Astrocyte (in vitro differentiated cells and primary cell): ENCODE measurements around the gene ARHGAP6. TPM values are rescaled to one million over a fixed set of nuclear protein-coding genes. Genes with fewer than 3 reads are reported as not detected.

Experiments
- DNase-seq: peaks from one replicate; pipeline ENCODE4 v3.0.0-alpha.2; 2010; ENCODE audit warnings: low read depth
- FAIRE-seq: peaks from 2 replicates; lab custom pipeline; 2011; peaks lifted over from hg19 to GRCh38; lab: Jason Lieb, UNC
- H2AFZ ChIP-seq: 2 replicates; pipeline ENCODE4 v1.6.0; 2012; ENCODE audit warnings: low read depth, low read length, inconsistent platforms
- H3K27ac ChIP-seq: 2 replicates; pipeline ENCODE4 v1.5.1; 2011; ENCODE audit warnings: low read depth, low read length, inconsistent platforms
- H3K27me3 ChIP-seq: 2 replicates; pipeline ENCODE4 v1.6.0; 2011; ENCODE audit warnings: low read length, inconsistent platforms; ENCODE audit not compliant: insufficient read depth
- H3K36me3 ChIP-seq: 2 replicates; pipeline ENCODE4 v1.5.1; 2011; ENCODE audit warnings: low read length, inconsistent platforms; ENCODE audit not compliant: insufficient read depth
- H3K4me1 ChIP-seq: 2 replicates; pipeline ENCODE4 v1.5.1; 2011; ENCODE audit warnings: low read length, inconsistent platforms; ENCODE audit not compliant: insufficient read depth
- H3K4me2 ChIP-seq: 2 replicates; pipeline ENCODE4 v1.6.0; 2012; ENCODE audit warnings: low read length, inconsistent platforms
- H3K4me3 ChIP-seq: 2 replicates; pipeline ENCODE4 v1.5.1; 2011; ENCODE audit warnings: low read depth, mild to moderate bottlenecking, low read length, inconsistent platforms; ENCODE audit not compliant: insufficient read depth
- H3K79me2 ChIP-seq: 2 replicates; pipeline ENCODE4 v1.6.0; 2012; ENCODE audit warnings: mild to moderate bottlenecking, low read length, inconsistent platforms; ENCODE audit not compliant: insufficient read depth
- H3K9ac ChIP-seq: 2 replicates; pipeline ENCODE4 v1.6.0; 2012; ENCODE audit warnings: mild to moderate bottlenecking, low read length, inconsistent platforms
- H3K9me3 ChIP-seq: 2 replicates; pipeline ENCODE4 v1.5.1; 2012; ENCODE audit warnings: low read depth, mild to moderate bottlenecking, low read length, inconsistent platforms; ENCODE audit not compliant: insufficient read depth
- H4K20me1 ChIP-seq: 2 replicates; pipeline ENCODE4 v1.6.0; 2012; ENCODE audit warnings: low read length, inconsistent platforms; ENCODE audit not compliant: insufficient read depth
- H3K27ac Mint-ChIP-seq: one replicate; pipeline ENCODE4 v1.8.0; 2021; ENCODE audit warnings: mild to moderate bottlenecking, mixed read lengths; ENCODE audit not compliant: unreplicated experiment
- H3K27me3 Mint-ChIP-seq: one replicate; pipeline ENCODE4 v1.8.0; 2021; ENCODE audit warnings: low read depth, mixed read lengths; ENCODE audit not compliant: unreplicated experiment
- H3K36me3 Mint-ChIP-seq: one replicate; pipeline ENCODE4 v1.8.0; 2021; ENCODE audit warnings: low read depth, mixed read lengths; ENCODE audit not compliant: unreplicated experiment
- H3K4me1 Mint-ChIP-seq: one replicate; pipeline ENCODE4 v1.8.0; 2021; ENCODE audit warnings: low read depth, mixed read lengths; ENCODE audit not compliant: unreplicated experiment
- H3K4me3 Mint-ChIP-seq: one replicate; pipeline ENCODE4 v1.8.0; 2021; ENCODE audit warnings: mild to moderate bottlenecking, moderate library complexity, mixed read lengths; ENCODE audit not compliant: unreplicated experiment
- H3K9me3 Mint-ChIP-seq: one replicate; pipeline ENCODE4 v1.8.0; 2021; ENCODE audit warnings: mild to moderate bottlenecking, mixed read lengths; ENCODE audit not compliant: unreplicated experiment
- CTCF ChIP-seq: IDR thresholded peaks from 2 replicates; pipeline ENCODE4 v1.5.1; 2011; ENCODE audit warnings: low read depth, mild to moderate bottlenecking, inconsistent platforms, low read length, moderate library complexity; ENCODE audit not compliant: insufficient read depth
- EZH2 ChIP-seq: IDR thresholded peaks from 2 replicates; pipeline ENCODE4 v1.6.1; 2012; ENCODE audit warnings: mild to moderate bottlenecking, low read length, inconsistent platforms; ENCODE audit not compliant: insufficient read depth
- total RNA-seq: library from RNA; stranded (reverse); gene quantifications from 2 replicates; pipeline ENCODE4 v1.2.1, GENCODE V29; 2021

Gene ARHGAP6
- total RNA-seq, 1 donor from 2014 or later: 0.30 TPM

- Mint-ChIP-seq H3K4me3 (no peak overlapping the region), H3K9me3 (no peaks in the 10 kb centered on the region), H3K4me1 (no peaks in the 10 kb centered on the region), H3K27me3 (peaks cover 5% of the 10 kb centered on the region), H3K36me3 (no peaks in the 10 kb centered on the region), H3K27ac (no peak overlapping the region)
- Histone ChIP-seq H3K9me3 (no peaks in the 10 kb centered on the region), H3K79me2 (no peaks in the 10 kb centered on the region), H3K36me3 (no peaks in the 10 kb centered on the region), H3K27ac (no peak overlapping the region), H3K4me3 (no peak overlapping the region), H3K4me2 (no peak overlapping the region), H3K4me1 (no peaks in the 10 kb centered on the region), H3K27me3 (no peaks in the 10 kb centered on the region), H4K20me1 (no peaks in the 10 kb centered on the region), H3K9ac (no peak overlapping the region), H2AFZ (no peak overlapping the region)
- FAIRE-seq (no peak), DNase-seq (no peak)
- TF ChIP-seq CTCF (no peak), EZH2 (no peak)
Observed at GRCh38 chrX:11535156-11535919, 130.4 kb downstream of the ARHGAP6 start.

GRCh38 chrX:11533199-11533651 lies 132.5 kb downstream of the ARHGAP6 start:
- no peak overlapping the region for H3K27ac ChIP-seq
- no peaks in the 10 kb centered on the region for H4K20me1 ChIP-seq
- no peaks in the 10 kb centered on the region for H3K9me3 ChIP-seq
- H3K9ac ChIP-seq: no peak overlapping the region
- no peak for TF ChIP-seq EZH2
- TF ChIP-seq CTCF: peak; percentile 61
- Mint-ChIP-seq H3K4me1 (no peaks in the 10 kb centered on the region), H3K9me3 (no peaks in the 10 kb centered on the region), H3K27me3 (peaks cover 5% of the 10 kb centered on the region), H3K4me3 (no peak overlapping the region), H3K36me3 (no peaks in the 10 kb centered on the region), H3K27ac (no peak overlapping the region)
- FAIRE-seq: peak; percentile 100
- no peak overlapping the region for H3K4me3 ChIP-seq
- no peaks in the 10 kb centered on the region for H3K4me1 ChIP-seq
- no peak overlapping the region for H3K4me2 ChIP-seq
- peak; percentile 71 for DNase-seq
- no peaks in the 10 kb centered on the region for H3K36me3 ChIP-seq
- no peak overlapping the region for H2AFZ ChIP-seq
- no peaks in the 10 kb centered on the region for H3K79me2 ChIP-seq
- H3K27me3 ChIP-seq: no peaks in the 10 kb centered on the region
